DND-41 (cell line): ENCODE results near the gene TAS2R39.

Experiments used
- EZH2 ChIP-seq: IDR thresholded peaks from 3 replicates; pipeline ENCODE4 v1.6.1; 2012; ENCODE audit warnings: borderline replicate concordance, low read depth, mild to moderate bottlenecking, moderate library complexity, low read length, inconsistent platforms; ENCODE audit not compliant: severe bottlenecking
- TF ChIP-seq, protein P1 (sequence below): IDR thresholded peaks from 2 replicates; pipeline ENCODE4 v1.5.1; 2012; ENCODE audit warnings: borderline replicate concordance, low read length, moderate library complexity, mild to moderate bottlenecking; ENCODE audit not compliant: poor library complexity, severe bottlenecking; ENCODE audit errors: extremely low read depth

DNA sequence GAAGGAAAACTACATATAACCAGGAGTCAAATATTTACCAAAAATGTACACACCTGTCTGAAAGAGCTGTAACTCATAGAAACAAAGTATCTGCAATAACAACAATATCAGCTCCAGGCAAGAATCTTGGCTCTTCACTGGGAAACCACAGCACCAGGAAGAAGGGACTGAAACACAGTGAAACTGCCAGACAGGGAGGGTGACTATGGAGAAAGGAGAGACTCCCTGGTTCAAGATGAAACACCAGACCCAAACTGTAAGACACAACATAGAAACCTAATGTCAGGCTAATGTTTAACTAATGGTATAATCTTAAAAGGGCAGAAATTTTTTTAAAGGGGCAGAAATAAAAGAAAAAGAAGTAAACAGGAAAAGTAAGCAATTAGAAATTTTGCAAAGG is 11.5 kb upstream of the TAS2R39 start:
- TF ChIP-seq, protein P1, sequence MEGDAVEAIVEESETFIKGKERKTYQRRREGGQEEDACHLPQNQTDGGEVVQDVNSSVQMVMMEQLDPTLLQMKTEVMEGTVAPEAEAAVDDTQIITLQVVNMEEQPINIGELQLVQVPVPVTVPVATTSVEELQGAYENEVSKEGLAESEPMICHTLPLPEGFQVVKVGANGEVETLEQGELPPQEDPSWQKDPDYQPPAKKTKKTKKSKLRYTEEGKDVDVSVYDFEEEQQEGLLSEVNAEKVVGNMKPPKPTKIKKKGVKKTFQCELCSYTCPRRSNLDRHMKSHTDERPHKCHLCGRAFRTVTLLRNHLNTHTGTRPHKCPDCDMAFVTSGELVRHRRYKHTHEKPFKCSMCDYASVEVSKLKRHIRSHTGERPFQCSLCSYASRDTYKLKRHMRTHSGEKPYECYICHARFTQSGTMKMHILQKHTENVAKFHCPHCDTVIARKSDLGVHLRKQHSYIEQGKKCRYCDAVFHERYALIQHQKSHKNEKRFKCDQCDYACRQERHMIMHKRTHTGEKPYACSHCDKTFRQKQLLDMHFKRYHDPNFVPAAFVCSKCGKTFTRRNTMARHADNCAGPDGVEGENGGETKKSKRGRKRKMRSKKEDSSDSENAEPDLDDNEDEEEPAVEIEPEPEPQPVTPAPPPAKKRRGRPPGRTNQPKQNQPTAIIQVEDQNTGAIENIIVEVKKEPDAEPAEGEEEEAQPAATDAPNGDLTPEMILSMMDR, result no peak
- no peak for TF ChIP-seq EZH2
